GM18873 (cell line): Measurements from ENCODE around the gene SETSIP.
"Not testable (repeated sequence)": the region's sequence is repeated elsewhere in the genome, so short reads cannot be mapped to it uniquely, and the experiment has no call there.

ENCODE experiments used
- ATAC-seq: cut with Tn5 transposase; IDR thresholded peaks from one replicate; pipeline ENCODE4 v1.9.1; 2021; ENCODE audit warnings: mild to moderate bottlenecking, moderate library complexity, moderate number of reproducible peaks; ENCODE audit not compliant: unreplicated experiment, low FRiP score

The SETSIP gene, protein sequence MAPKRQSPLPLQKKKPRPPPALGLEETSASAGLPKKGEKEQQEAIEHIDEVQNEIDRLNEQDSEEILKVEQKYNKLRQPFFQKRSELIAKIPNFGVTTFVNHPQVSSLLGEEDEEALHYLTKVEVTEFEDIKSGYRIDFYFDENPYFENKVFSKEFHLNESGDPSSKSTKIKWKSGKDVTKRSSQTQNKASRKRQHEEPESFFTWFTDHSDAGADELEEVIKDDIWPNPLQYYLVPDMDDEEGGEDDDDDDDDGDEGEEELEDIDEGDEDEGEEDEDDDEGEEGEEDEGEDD

GRCh38 chr1:92075311-92075710 is at the start of gene SETSIP:
Gene SETSIP (minus strand): TSS chr1:92075411. CDS start chr1:92075411, 0 bp downstream.
- no peak for ATAC-seq

- ATAC-seq = no peak
Measured at GRCh38 chr1:92123868-92124267, 48.7 kb upstream of the SETSIP start.

DNA sequence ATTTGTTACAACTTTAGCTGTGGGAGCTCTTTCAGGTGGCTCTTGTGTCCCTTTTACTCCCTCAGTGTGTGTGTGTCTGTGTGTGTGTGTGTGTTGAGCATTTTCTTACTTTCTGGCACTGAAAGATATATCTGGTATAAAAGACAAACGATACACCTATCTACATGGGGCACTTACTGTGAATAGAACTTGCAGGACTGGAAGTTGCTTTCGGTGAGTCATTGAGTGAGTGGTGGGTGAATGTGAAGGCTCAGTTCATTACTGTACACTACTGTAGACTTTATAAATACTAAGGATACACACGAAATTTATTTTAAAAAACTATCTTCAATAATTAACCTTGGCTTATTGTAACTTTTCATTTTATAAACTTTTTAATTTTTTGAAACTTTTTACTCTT is 43.6 kb upstream of the SETSIP start:
- ATAC-seq = no peak

- no peak for ATAC-seq
Measured at GRCh38 chr1:92117526-92117925, 42.3 kb upstream of the SETSIP start.

- ATAC-seq = no peak
Measured at GRCh38 chr1:92108631-92109030, 33.4 kb upstream of the SETSIP start.

DNA sequence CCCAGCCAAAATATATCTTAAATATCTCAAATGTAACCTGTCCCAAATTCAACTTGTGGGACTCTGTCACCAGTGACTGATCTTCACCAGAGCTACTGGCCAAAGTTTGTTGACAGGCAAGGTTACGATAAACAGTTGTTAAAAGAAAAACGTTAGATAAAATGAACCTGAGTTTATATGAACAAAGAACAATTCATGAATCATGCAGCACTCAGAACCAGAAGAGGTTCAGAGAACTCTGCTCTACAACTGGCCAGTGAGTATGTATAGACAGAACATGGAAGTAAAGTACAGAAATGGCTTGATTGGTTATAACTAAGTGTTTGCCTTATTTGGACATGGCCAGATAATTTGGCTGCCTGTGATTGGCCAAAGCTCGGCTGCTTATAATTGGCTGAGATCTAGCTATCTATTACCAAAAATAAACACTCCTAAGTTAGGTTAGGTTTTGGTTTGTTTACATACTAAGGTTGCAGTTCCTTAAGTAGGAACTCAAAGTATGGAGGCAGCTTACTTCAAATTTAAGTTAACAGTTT is 30.4 kb upstream of the SETSIP start:
- ATAC-seq = no peak

DNA sequence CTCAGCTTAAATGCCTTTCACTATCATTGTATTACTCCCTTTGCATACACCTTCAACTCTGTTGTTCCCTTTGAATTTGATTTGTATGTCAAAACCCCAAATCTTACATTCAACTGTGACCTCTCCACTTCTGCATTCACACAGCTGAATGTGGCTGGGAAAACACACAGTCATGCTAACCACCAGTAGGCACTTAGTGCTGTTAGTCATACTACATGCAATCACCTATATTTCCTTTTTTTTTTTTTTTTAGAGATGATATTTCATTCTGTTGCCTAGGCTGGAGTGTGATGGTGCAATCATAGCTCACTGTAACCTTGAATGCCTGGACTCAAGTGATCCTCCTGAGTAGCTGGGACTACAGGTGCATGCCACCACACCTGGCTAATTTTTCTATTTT is 21.1 kb upstream of the SETSIP start:
- ATAC-seq = no peak

DNA sequence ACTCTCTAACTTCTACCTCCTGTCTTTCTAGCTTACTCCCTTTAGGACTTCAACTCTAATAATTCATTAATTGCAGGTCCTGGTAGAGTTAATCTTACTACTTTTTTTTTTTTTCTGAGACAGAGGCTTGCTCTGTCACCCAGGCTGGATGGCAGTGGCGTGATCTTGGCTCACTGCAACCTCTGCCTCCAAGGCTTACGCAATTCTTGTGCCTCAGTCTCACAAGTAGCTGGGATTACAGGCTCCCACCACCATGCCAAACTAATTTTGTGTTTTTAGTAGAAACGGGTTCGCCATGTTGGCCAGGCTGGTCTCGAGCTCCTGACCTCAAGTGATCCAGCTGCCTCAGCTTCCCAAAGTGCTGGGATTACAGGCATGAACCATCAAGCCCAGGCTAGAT is 20.7 kb upstream of the SETSIP start:
- no peak for ATAC-seq

- no peak for ATAC-seq
Measured at GRCh38 chr1:92094595-92094994, 19.4 kb upstream of the SETSIP start.

DNA sequence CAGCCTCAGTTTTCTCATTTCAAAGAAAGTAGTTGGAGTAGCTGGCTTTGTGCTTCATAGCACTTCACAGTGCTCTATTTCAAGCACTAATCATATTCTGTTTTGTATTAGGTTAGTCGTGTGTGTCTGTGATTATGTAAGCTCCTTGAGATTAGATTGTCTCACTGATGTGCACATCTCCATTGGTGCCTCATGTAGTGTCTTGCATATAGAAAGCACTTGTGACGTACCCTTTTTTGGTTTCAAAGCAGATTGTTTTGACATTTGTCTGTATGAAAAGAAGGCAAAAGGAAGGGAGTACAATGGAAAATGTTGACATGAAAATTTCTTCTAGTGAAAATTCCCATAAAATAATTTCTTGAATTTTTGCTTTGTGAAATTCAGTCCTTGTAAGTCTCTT is 18.9 kb upstream of the SETSIP start:
- no peak for ATAC-seq

DNA sequence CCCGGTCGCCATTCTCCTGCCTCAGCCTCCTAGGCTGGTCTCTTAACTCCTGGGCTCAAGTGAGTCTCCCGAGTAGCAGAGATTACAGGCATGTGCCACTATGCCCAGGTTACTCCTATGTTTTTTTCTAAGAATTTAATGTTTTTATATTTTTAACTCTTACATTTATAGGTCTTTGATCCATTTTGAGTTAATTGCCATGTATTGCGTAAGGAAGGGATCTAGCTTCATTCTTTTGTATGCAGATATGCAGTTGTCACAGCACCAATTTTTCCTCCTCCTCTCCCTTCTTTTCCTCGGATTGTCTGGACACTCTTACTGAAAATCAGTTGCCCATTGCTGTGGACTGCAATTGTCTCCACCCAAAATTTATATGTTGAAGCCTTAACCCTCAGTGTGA is 16.4 kb upstream of the SETSIP start:
- no peak for ATAC-seq

DNA sequence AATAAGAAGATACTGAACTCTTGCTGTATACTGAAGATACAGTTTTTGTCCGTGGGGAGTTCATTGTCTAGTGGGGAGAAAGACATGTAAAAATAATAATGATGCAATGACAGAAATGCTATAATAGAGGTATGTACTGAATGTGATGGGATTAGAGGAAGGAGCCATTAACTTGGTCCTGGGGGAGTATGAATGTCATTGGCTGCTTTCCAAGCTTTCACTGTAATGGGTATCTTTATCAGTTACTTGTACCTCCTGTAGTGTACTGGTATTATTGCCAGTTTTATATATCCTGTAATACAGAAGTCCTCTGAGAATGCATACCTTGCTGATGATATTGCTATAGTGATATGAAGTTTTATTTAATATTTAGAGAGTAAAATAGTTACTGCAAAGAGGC is 12.3 kb upstream of the SETSIP start:
- ATAC-seq = no peak

GRCh38 chr1:92085727-92086126 is 10.5 kb upstream of the SETSIP start:
- no peak for ATAC-seq

- ATAC-seq = no peak
Measured at GRCh38 chr1:92084651-92085050, 9.4 kb upstream of the SETSIP start.

DNA sequence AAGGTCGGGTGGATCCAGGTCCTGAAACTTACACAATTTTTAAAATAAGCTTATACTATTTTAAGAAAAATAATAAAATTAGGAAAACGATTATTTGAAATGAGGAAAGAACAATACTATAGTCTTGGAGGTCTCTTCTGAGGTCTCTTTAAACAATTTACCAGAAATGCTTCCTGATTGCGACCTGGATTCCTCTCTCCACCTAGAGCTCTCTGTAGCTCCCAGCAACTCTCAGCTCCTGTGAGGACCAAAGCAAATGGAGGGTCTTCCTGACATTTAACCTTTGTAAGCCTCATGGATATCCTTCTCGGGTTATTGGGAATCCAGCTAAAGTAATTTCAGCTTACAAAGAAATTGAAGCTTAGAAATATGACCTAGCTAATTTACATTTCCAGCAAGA is 5.8 kb upstream of the SETSIP start:
- no peak for ATAC-seq

GRCh38 chr1:92080128-92080985 is 5.1 kb upstream of the SETSIP start, which contains the start of gene BTBD8:
Gene BTBD8 (plus strand): TSS chr1:92080345. CDS start chr1:92080572, 227 bp downstream.
- ATAC-seq = peak; percentile 94

GRCh38 chr1:92079441-92079840 is 4.2 kb upstream of the SETSIP start:
- no peak for ATAC-seq

DNA sequence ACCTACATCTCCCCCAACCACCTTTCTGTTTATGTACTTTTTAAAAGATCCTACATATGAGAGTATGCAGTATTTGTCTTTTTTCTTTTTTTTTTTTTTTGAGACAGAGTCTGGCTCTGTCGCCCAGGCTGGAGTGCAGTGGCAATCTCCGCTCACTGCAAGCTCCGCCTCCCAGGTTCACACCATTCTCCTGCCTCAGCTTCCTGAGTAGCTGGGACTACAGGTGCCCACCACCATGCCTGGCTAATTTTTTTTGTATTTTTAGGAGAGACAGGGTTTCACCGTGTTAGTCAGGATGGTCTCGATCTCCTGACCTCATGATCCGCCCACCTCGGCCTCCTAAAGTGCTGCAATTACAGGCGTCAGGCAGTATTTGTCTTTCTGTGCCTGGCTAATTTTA is 2.9 kb upstream of the SETSIP start:
- ATAC-seq = not testable (repeated sequence)

DNA sequence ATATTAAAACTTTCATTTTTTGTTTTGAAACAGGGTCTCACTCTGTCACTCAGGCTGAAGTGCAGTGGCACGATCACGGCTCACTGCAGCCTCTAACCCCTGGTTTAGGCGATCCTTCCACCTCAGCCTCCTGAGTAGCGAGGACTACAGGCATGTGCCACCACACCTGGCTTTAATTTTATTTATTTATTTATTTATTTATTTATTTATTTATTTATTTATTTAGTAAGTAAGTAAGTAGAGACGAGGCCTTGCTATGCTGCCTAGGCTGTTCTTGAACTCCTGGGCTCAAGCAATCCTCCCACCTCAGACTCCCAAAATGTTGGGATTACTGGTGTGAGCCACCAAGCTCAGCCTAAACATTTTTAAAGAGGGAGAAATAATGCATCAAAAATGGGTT is 1.2 kb upstream of the SETSIP start:
- ATAC-seq = no peak

DNA sequence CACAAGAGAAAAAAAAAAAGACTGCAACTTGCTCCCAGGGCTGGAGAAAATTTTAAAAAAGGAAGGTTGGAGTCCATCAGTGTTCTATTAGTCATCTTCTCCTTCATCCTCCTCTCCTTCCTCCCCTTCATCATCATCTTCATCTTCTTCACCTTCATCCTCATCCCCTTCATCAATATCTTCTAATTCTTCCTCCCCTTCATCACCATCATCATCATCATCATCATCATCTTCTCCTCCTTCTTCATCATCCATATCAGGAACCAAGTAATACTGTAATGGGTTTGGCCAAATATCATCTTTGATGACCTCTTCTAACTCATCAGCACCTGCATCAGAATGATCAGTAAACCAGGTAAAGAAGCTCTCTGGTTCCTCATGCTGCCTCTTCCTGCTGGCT is 765 bp downstream of the SETSIP start:
- not testable (repeated sequence) for ATAC-seq

- ATAC-seq = no peak
Measured at GRCh38 chr1:92070892-92071291, 4.3 kb downstream of the SETSIP start.
